ENCODE results near the gene CD48. TPM values are rescaled to one million over a fixed set of nuclear protein-coding genes. Genes with fewer than 3 reads are reported as not detected.
"Not testable (repeated sequence)": the region's sequence is repeated elsewhere in the genome, so short reads cannot be mapped to it uniquely, and the experiment has no call there.

Gene CD48
- total RNA-seq, 1 donor from 2014 or later: not detected

- DNase-seq (ENCODE audit: low read depth in 2 of 2): no peak
These were observed 30.2 kb upstream of the CD48 start for GRCh38 chr1:160741612-160742348.

GRCh38 chr1:160741092-160741501 is 29.5 kb upstream of the CD48 start:
- no peak for DNase-seq (ENCODE audit: low read depth in 2 of 2)

GRCh38 chr1:160740133-160740688 is 28.6 kb upstream of the CD48 start:
- no peak for DNase-seq (ENCODE audit: low read depth in 2 of 2)

GRCh38 chr1:160739098-160739511 is 27.5 kb upstream of the CD48 start, which contains the start of gene SLAMF7:
SLAMF7 (plus strand) TSS chr1:160739247; CDS start chr1:160739302, 55 bp downstream.
- no peak for DNase-seq (ENCODE audit: low read depth in 2 of 2)

- no peak for DNase-seq (ENCODE audit: low read depth in 2 of 2)
These were observed 26.6 kb upstream of the CD48 start for GRCh38 chr1:160738271-160738670.

- no peak for DNase-seq (ENCODE audit: low read depth in 2 of 2)
These were observed 22.7 kb upstream of the CD48 start for GRCh38 chr1:160734301-160734700.

GRCh38 chr1:160733898-160734297 is 22.3 kb upstream of the CD48 start:
- DNase-seq (ENCODE audit: low read depth in 2 of 2): no peak

- DNase-seq (ENCODE audit: low read depth in 2 of 2): no peak
These were observed 20.4 kb upstream of the CD48 start for GRCh38 chr1:160731990-160732389.

- DNase-seq (ENCODE audit: low read depth in 2 of 2): not testable (repeated sequence)
These were observed 19.9 kb upstream of the CD48 start for GRCh38 chr1:160731564-160731963.

GRCh38 chr1:160727316-160727640 is 15.7 kb upstream of the CD48 start:
- DNase-seq (ENCODE audit: low read depth in 2 of 2): no peak

GRCh38 chr1:160726498-160727315 is 15.1 kb upstream of the CD48 start:
- DNase-seq (ENCODE audit: low read depth in 2 of 2): peak; percentile 37 to 63

GRCh38 chr1:160726114-160726497 is 14.5 kb upstream of the CD48 start:
- no peak for DNase-seq (ENCODE audit: low read depth in 2 of 2)

- no peak for DNase-seq (ENCODE audit: low read depth in 2 of 2)
These were observed 13.0 kb upstream of the CD48 start for GRCh38 chr1:160724465-160725242.

GRCh38 chr1:160723332-160723731 is 11.7 kb upstream of the CD48 start:
- no peak for DNase-seq (ENCODE audit: low read depth in 2 of 2)

GRCh38 chr1:160722726-160723125 is 11.1 kb upstream of the CD48 start:
- no peak for DNase-seq (ENCODE audit: low read depth in 2 of 2)

GRCh38 chr1:160721473-160721872 is 9.9 kb upstream of the CD48 start:
- DNase-seq (ENCODE audit: low read depth in 2 of 2): no peak

- DNase-seq (ENCODE audit: low read depth in 2 of 2): no peak
These were observed 8.9 kb upstream of the CD48 start for GRCh38 chr1:160720356-160721085.

GRCh38 chr1:160718210-160718609 is 6.6 kb upstream of the CD48 start:
- DNase-seq (ENCODE audit: low read depth in 2 of 2): no peak

GRCh38 chr1:160717306-160717705 is 5.7 kb upstream of the CD48 start:
- DNase-seq (ENCODE audit: low read depth in 2 of 2): no peak

GRCh38 chr1:160716013-160716412 is 4.4 kb upstream of the CD48 start:
- DNase-seq (ENCODE audit: low read depth in 2 of 2): no peak

- DNase-seq (ENCODE audit: low read depth in 2 of 2): not testable (repeated sequence)
These were observed 2.5 kb upstream of the CD48 start for GRCh38 chr1:160714034-160714648.
